CD4-positive, alpha-beta T cell treated with Interleukin-2 at 100 ng/mL for 4 hours (primary cell): Measurements from ENCODE around the gene SPI1.

Experiments
- DNase-seq: peaks from one replicate; pipeline ENCODE4 v3.0.0-alpha.2; 2020; ENCODE audit warnings: low spot score

SPI1 gene

GRCh38 chr11:47406896-47407745, 28.8 kb upstream of the SPI1 start:
- no peak for DNase-seq

GRCh38 chr11:47403571-47403970, 25.2 kb upstream of the SPI1 start:
- DNase-seq = no peak

- DNase-seq = no peak
These were observed 24.8 kb upstream of the SPI1 start for GRCh38 chr11:47403135-47403534.

DNA sequence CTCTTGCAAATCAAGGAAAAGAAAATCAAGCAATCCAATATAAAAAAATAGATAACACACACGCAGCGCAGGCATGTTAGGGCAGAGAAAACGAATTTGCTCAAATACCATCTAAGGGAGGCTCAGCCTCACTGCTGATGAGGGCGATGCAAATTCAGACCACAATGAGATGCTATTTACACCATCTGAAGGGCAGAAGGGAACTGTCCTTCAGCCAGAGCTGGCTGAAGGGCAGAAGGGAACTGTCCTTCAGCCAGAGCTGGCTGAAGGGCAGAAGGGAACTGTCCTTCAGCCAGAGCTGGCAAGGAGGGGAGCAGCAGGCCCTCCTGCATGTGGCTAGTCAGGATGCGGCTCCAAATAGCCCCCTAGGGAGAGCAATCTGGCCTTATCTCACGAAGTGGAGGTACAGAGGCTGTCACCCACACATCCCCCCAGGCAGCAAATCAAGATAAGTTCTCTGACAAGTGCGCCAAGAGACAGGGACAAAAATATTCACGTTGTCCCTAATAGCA, 22.5 kb upstream of the SPI1 start:
- no peak for DNase-seq

- peak; percentile 27 for DNase-seq
These were observed 21.8 kb upstream of the SPI1 start for GRCh38 chr11:47399860-47400767.

DNA sequence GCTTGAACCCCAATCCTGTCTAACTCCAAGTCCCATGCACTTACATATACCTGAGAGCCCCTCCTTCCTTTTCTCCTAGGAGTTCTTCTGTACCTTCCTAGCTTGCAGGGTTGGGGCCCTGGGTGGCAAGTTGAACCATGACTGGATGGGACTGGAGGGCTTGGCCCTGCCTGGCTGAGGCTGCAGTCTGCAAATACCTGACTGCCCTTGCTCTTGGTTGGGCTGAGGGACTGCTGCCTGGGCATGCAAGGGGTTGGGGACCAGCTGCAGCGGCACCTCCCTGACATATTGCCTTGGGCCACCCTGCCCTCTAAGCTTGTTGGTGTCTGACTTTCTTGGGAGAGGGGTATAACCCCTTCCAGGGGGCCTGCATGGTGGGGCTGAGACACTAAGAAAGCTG, 20.2 kb upstream of the SPI1 start:
- no peak for DNase-seq

DNA sequence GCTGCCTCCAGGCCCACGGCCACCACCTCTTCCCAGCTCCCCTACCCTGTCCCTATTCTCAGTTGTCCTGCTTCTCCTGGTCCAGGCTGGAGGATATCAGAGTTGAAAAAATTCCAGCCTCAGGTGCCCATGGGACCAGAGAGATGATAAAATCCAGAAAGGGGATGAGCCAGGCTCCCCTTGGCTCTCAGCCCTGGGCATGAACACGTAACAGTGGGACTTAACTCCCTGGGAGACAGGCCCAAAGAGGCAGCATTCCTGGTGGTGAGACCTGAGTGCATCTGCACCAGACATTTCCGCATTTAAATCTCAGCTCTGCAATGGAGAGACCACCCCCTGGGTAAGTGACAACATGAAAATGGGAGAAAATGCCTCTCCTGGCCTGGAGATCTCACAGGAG, 19.7 kb upstream of the SPI1 start:
- DNase-seq = no peak

GRCh38 chr11:47396049-47396320, 17.6 kb upstream of the SPI1 start:
- DNase-seq = no peak

DNA sequence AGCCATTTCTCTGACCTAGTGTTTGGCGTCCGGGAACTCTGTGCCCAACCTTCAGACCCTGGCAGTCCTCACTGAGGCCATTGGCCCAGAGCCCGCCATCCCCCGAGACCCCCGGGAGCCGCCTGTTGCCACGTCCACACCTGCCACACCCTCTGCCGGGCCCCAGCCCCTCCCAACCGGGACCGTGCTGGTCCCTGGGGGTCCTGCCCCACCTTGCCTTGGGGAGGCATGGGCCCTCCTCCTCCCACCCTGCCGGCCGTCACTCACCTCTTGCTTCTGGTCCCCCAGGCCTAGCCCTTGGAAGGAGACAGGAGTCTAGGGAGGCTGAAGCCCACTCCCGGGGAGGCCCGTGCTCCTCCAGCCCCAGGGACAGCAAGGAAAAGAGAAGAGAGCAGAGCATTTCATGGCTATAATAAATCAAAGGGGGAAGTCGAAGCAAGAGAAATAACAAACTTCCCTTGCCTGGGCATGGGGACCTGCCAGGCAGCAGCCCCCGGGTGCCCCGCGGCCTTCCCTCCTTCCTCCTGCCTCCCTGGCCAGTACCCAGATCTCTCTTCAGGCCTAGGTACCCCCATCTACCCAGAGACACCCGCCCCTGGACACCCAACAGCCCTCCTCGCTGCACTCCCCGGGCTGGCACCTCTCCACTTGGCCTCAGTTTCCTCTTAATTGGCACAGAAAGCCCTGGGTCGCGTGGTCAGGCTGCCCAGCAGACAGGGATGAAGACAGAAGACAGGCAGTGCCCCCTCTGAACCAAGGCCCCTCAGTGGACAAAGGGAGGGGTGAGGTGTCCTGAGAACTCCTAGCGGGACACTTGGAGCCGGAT, 17.1 kb upstream of the SPI1 start:
- DNase-seq = no peak

GRCh38 chr11:47394322-47395222, 16.2 kb upstream of the SPI1 start:
- DNase-seq = peak; percentile 71

DNA sequence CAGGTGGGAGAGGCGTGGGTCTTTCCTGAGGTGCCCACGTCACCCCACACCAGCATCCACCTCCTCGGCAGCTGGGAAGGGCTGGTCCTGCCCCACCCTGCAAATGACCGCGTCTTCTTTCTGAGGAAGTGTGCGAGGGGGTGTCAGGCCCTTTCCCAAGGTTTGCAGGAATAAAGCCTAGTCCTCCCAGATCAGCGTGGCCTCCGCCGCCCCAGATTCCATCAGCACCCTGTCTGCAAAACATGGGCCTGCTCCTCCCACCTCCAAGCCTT, 15.6 kb upstream of the SPI1 start:
- no peak for DNase-seq

DNA sequence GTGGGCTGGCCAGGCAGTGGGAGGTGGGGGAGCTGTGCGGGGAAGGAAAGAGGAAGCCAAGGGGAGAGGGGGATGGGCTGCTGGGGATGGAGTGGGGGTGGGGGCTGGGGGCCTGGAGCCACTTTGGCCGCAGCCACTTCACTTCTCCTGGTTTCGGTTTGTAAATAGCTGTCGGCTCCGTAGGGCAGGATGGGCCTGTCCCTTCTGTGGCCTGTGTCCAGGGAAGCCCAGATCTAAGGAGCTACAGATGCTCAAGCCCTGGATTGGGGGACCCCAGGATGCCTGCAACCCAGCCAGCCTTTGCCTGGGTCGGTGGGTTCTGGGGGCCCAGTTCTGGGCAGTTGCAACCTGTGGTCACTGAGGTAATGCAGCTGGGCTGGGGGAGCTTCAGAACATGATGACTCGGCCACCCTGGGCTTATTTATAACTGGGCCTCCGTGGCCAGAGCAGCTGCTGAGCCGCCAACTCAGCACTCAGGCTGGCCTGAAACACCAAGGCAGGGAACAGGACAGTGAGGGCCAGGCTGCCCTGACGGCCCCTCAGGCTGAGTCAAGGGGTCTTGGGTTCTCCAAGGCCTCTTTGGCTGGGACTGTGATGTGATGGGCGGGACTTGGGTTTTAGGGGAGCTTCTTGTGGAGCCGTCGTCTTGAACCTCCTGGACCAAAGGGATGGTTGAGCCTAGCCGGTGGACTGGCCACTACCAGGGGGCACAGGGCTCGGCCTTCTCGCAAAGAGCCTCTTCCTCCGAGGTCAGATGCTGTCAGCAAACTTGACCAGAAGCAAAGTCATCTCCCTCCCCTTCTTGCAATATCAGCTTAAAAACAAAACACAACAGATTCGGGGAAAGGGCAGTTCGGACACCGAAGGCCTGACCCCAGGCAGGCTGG, 15.1 kb upstream of the SPI1 start:
- DNase-seq = no peak

DNA sequence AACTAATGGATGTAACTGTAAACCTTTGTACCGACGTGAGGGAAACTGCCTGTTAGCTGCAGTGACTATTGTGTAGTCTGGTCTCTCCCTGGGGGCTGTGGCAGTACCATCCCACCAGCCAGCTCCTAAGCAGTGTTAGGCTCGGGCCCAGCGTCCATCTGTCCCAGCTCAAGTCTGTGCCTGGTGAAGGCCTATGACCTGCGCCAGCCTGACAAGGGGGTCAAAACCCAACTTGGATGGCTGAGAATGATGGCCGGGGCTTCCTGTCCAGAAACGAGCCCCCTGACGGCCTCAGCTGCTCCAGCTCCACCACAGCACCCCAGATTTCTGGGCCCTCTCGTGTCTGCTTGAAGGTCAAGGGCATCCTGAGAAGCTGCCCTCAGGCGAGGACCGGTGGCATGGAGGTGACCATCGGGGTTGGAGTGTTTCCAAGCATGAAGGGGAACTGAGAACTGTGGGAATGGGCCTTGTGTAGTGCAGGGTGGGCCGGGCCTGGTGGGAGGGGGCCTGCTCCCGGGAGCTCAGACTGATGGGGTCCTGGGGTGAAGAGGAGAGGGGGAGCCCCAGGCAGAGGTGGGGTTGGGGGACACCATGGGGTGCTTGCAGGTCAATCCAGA, 14.3 kb upstream of the SPI1 start:
- DNase-seq = no peak

DNA sequence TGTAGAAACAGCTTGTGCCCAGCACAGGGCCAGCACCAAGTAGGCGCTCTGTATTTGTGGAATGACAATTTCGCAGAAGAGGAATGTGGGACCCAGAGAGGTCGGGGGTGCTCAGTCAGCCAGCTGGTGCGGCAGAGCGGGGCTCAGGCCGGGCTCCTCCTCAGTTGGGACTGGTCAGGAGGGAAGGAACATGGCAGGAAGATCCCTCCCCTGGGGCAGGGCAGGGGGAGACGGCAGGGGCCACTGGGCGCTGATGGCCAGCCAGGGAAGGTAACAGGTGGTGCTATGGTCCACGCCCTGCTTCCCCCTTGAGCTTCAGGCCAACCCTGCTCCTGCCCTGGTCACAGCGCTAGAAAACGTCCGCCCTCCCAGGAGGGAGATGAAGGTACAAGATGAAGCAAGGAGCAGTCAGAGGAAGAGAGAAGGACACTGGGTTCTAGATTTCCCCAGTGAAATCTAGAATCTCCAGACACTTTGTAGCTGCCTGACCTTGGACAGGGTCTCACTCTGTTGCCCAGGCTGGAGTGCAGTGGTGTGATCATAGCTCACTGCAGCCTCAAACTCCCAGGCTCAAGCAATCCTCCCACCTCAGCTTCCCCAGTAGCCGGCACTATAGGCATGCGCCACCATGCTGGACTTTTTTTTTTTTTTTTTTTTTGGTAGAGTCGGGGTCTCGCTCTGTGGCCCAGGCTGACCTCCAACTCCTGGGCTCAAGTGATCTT, 13.5 kb upstream of the SPI1 start:
- DNase-seq = no peak

DNA sequence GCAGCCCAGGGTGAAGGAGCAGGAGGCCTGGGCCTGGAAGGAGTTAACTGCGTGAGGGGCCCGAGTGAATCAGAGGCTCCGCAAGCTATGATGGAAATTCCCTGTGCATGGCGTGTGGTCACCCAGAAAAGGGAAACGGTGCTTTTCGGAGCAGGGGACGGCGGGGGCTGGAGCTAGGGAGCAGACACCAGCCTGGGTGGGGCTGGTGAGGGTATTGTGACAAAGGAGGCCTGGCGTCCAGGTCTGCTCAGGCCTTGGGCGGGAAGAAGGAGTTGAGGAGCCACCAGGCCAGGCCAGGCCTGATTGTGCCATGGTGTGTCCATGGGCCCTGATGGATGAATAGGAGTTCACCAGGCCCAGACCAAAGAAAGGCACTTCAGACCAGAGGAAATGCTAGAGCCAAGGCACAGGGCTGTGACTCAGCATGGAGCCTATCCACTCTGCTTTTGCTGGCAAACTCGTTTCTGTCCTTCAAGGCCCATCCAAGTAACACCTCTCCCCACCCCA, 12.8 kb upstream of the SPI1 start:
- no peak for DNase-seq

- no peak for DNase-seq
These were observed 12.0 kb upstream of the SPI1 start for GRCh38 chr11:47390422-47390760.

- DNase-seq = no peak
These were observed 11.5 kb upstream of the SPI1 start for GRCh38 chr11:47389577-47390421.
